ENCODE results near the gene OSBP2.
"Not testable (repeated sequence)": the region's sequence is repeated elsewhere in the genome, so short reads cannot be mapped to it uniquely, and the experiment has no call there.

The OSBP2 gene

DNA sequence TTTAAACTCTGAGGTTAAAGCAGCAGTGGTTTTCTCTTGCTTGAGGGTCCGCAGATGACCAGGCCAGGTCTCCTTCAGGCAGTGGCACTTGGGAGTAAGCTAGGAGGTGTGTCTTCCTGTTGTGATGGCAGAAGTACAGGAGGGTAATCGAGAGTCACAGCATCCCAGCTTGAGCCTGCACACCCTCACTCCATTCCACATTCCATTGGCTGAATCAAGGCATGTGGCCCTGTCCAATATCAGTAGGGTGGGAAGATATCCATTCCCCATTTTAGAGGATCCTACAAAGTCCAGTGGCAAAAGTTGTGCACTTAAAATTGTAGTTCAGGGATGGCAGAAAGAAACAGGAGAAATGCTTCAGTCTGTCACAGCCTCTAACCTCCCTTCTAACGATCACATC is 23.3 kb downstream of the OSBP2 start:
- no peak for DNase-seq (ENCODE audit: low read depth, low spot score)

DNA sequence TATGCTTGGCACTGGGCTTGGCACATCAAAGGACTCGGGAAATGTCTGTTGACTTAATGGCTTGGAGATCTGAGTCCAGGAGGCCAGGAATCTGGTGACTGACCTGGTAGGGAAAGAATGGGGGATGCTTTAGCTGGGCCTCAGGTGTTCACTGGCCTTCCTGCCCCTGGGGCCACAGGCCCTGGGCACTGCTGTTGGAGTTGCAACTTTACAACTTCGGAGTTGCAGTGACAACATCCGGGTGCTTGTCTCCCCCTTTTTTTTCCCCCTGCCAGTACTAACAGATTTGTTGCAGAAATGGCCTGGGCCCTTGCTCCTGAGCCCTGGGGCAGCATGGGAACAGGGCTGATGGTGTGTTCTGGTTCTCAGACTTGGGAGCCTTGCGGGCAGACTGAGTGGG is 23.8 kb downstream of the OSBP2 start:
- DNase-seq (ENCODE audit: low read depth, low spot score) = no peak

GRCh38 chr22:30718938-30719337 is 24.3 kb downstream of the OSBP2 start:
- DNase-seq (ENCODE audit: low read depth, low spot score) = no peak

DNA sequence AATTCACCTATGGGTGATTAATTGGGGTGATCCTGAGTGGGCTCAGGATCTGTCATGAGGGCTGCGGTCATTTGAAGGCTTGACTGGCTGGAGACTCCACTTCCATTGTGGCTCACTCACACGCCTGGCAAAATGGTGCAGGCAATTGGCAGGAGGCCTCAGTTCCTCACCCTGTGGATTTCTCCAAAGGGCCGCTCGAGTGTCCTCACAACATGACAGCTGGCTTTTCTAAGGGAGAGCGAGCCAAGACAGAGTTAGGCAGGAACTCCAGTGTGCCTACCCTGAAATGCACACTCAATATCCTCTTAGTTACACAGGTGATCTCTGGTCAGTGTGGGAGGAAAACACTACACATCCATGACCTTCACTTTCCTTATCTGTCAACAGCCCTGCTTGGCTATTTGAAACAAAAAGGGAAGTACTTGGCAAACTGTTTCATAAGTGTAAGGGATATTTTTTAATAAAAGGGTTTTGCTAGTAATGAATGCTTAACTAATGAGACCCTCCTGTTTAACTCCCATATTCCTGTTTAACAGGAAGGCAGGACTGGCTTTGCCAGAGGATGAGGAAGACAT is 25.7 kb downstream of the OSBP2 start:
- DNase-seq (ENCODE audit: low read depth, low spot score) = no peak

- no peak for DNase-seq (ENCODE audit: low read depth, low spot score)
Observed at GRCh38 chr22:30721741-30722140, 27.1 kb downstream of the OSBP2 start.

DNA sequence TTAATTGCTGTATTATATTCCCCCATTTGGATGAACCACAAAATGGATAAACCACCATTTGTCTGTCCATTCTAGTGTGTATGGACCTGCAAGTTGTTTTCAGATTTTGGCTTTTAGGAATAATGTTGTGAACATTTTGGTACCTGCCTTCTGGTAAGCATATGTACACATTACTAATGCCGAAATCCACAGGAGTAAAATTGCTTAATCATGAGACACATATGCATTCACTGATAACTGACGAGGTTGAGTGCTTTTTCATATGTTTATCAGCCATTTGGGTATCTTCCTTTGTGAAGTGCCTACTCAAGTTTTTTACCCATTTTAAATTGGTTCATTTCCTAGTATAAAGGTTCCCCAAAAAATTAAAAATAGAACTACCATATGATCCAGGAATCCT is 34.2 kb downstream of the OSBP2 start:
- DNase-seq (ENCODE audit: low read depth, low spot score) = no peak

DNA sequence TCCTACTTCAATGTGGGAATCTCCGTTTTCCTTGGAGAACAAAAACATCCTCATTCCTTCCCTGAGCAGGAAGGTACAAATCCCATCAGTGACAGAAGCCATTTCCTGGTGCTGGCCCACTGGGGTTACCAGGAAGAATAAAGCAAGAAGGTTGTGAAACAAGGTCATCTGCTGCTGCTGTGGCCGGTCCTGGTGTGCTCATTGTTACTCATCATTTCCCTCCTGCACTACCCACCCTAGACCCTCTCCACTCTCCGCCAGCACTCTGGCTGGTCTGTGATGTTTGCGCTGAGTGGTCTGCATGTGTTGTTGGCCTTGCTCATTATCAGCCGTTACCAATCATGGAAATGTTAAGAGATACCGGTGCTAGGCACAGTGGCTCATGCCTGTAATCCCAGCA is 37.0 kb downstream of the OSBP2 start:
- no peak for DNase-seq (ENCODE audit: low read depth, low spot score)

- DNase-seq (ENCODE audit: low read depth, low spot score) = no peak
Observed at GRCh38 chr22:30732426-30732825, 37.8 kb downstream of the OSBP2 start.

DNA sequence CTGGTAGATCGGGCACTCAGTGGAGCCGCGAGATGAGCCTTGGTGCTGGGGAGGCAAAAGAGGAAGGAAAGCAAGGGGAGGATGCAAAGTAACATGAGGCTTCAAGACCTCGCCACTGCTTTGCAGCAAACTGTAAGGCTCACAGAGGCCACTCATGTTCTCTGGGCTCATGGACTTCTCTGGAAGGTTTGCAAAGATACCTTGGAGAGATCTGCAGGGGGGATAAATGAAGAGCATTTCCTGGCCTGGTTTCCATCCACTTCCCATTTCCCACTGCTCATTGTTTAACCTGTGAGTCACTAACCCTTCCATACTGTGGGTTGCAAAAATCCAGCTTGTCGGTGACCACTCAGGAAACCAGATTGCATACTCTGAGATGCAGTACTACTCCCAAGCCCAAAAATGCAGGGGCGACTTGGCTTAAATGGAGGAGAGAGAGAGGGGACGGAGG is 38.5 kb downstream of the OSBP2 start:
- DNase-seq (ENCODE audit: low read depth, low spot score) = no peak

DNA sequence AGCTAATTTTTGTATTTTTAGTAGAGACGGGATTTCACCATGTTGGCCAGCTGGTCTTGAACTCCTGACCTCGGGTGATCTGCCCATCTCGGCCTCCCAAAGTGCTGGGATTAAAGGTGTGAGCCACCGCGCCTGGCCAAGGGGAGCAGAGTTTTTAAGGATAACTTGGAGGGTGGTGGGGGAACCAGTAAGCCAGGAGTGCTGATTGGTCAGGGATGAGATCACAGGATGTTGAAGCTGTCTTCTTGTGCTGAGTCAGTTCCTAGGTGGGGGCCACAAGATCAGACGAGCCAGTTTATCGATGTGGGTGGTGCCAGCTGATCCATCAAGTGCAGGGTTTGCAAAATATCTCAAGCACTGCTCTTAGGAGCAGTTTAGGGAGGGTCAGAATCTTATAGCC is 45.3 kb downstream of the OSBP2 start:
- DNase-seq (ENCODE audit: low read depth, low spot score) = not testable (repeated sequence)

DNA sequence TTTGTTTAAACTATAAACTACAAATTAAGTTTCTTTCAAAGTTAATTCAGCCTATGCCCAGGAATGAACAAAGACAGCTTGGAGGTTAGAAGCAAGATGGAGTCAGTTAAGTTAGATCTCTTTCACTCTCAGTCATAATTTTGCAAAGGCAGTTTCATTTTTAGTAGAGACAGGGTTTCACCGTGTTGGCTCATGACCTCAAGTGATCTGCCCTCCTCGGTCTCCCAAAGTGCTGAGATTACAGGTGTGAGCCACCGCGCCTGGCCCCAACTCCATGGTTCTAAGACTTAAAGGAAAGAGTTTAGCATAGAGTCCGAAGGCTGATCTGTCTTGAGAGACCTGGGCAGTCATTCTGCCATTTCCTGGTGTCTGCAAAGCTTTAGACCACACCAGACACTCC is 45.8 kb downstream of the OSBP2 start:
- not testable (repeated sequence) for DNase-seq (ENCODE audit: low read depth, low spot score)

DNA sequence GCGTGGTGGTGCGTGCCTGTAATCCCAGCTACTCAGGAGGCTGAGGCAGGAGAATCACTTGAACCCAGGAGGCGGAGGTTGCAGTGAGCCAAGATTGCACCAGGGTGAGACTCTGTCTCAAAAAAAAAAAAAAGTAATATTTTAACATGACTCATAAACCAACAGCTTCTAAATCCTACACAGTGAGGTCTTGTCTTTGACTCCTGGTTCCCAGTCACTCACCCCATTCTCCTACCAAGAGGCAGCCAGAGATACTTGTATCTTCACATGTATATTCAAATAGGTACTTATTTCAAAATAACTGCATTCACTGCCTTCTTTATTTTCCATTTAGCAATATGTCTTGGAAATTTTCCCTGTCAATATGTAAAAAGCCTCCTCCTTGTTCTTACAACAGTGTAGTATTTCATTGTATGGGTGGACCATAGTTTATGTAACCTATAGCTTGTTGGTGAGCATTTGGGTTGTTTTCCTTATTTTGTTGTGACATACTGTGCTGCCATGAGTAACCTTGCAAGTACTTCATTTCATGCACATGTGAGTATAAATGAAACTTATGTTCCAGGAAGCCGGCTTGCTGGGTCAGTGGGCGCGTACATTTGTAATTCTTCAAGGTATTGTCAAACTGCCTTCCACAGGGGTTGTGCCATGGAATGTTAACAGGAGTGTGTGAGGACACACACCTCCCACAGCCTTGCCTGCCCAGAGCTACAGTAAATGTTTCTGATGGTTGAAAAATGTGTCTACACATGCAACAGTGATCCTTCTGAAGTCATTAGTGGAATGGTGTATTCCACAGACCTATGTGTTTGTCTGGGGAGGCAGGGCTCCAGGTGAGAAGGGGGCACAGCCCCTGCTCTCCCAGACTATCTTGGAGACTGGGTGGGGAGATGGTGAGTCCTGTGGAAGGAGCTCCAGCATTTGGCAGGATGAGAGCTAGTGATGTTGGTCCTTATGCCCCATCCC is 47.9 kb downstream of the OSBP2 start:
- DNase-seq (ENCODE audit: low read depth, low spot score) = no peak

DNA sequence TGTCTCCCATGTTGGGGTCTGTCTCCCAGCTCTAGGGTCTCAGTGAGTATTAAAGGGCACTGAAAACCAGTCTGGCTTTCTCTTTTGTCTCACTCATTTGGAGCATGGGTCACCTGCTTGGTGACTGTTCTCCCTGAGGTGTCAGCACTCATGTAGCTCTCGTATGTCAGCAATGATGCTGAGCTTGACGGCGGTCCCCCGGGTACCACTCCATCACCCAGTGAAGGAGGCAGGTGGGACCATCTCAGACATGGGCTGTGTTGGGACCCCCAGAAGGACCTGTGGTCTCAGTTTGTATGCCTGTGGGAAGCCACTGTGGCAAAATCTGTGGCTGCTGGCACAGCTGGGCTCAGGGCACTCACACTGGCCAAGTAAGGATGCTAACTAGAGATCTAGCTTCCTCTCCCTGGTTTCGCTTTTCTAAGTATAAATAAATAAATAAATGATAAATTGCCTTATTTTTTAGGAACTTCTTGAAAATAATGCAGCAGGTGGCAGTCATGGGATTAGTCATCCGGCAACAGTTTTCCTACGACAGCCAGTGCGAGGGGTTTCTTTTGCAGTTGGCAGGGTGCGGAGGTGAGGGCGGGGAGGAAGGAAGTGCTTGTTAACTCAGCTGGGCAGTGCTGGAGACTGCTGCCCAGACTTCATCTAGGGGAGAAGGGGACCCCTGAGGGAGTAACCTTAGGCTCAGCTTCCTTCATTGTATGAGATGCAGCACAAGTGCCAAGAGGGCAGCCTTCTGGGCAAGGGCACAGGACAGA is 48.8 kb downstream of the OSBP2 start:
- DNase-seq (ENCODE audit: low read depth, low spot score) = no peak

DNA sequence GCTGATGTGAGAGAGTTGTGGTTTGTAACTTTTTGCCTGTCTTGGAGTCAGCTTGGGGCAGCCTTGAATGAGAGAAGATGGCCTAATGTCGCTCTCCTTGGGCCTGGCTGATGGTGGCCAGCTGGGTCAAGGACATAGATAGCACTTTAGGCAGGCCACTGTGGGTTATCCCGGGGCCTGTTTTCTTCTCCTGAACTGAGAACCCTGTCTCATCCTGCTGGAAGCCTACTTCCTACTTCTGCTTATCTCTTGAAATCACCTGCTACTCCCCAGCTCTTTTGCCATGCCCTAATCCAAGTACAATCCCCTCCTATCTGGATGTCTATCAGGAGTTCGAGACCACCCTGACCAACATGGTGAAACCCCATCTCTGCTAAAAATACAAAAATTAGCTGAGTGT is 49.5 kb downstream of the OSBP2 start:
- no peak for DNase-seq (ENCODE audit: low read depth, low spot score)

- no peak for DNase-seq (ENCODE audit: low read depth, low spot score)
Observed at GRCh38 chr22:30747493-30747892, 52.8 kb downstream of the OSBP2 start.

DNA sequence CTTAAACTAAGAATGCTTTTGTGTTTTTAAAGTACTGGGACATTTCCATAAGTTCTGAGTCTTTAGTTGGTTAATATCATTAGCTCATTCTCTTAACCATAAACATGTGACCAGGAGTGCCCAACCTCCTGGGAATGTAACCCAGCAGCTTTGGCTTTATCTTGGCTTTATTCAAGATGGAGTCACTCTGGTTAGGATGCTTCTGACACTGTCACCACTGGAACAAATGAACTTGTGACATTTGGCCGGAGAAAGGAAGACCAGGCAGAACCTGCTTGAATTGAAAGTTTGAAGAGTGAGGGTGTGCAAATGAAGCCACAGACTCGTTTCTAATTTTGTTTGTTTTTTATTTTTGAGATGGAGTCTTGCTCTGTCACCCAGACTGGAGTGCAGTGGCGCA is 54.6 kb downstream of the OSBP2 start:
- DNase-seq (ENCODE audit: low read depth, low spot score) = no peak

GRCh38 chr22:30749849-30750248 is 55.2 kb downstream of the OSBP2 start:
- no peak for DNase-seq (ENCODE audit: low read depth, low spot score)

- no peak for DNase-seq (ENCODE audit: low read depth, low spot score)
Observed at GRCh38 chr22:30751529-30751928, 56.9 kb downstream of the OSBP2 start.

DNA sequence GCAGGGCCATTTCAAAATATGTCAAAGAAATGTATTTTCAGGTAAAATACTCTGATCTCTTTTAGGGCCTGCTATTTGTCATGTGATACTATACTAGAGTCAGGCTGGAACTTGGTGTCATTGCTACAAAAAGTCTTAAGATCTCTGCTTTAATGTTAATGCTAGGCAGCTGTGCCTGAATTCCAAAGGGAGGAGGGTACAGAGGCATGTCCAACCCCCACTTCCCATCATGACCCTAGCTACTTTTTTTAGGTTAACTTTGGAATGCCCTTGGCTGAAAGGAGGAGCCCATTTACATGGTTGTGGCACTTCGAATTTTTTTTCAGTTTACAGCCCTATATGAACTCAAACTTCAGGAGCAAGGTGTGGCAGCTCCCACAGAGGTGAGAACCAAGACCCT is 58.1 kb downstream of the OSBP2 start:
- no peak for DNase-seq (ENCODE audit: low read depth, low spot score)

GRCh38 chr22:30753701-30754100 is 59.0 kb downstream of the OSBP2 start:
- no peak for DNase-seq (ENCODE audit: low read depth, low spot score)

DNA sequence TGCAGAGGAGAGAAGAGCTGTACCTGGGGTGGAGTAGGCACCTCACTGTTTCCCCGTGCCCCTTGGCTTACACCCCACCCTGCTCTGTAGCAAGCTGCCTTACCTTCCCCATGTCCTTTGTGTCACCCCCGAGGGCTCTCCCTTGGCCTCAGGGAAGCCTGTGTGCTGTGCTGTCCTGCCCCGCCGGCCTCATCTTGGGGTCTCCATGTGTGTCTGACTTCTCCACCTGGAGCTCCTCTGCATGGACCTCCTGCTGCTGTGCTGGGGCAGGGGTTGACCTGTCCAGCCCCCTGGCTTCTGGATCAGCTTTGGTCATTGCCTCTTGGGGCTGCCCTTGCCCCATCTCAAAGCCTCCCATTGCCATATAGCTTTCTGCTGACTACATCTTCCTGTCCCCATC is 59.8 kb downstream of the OSBP2 start:
- DNase-seq (ENCODE audit: low read depth, low spot score) = no peak

DNA sequence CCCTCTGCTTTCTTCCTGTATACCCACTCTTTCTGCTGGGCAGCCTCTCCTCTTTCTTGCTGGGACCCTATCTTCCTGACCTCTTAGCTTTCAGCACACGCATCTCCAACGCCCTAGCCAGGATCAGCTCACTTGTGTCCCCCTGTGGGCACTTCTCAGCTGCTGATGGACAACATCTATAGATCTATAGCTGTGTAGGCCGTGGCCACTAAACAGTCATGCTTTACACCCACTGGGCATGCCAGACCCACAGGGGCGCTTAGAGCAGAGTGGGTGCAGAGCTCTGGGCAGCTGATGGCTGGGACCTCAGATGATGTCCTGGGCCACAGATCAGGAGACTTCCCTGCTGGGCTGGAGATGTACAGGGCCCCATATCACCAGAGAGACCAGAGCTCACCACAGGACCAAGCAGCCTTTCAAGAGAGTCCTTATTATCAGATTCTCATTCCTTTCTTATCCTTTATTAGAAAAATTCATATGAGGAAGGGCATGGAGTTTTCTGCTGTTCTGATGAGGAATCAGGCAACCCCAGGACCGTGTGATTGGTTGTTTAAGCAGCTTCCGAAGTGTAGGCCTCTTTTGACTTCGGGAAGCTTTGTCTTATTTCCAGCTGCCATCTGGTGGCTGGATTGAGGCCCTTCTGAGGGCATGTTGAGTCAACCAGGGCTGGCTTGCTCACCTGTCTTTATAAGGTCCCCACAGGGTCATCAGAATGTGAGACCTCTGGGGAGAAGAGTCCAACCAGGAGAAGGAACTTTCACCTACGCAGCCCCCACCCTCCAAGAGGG is 60.5 kb downstream of the OSBP2 start:
- DNase-seq (ENCODE audit: low read depth, low spot score) = peak; percentile 33
